OCI-LY1 (cell line): Measurements from ENCODE around the gene BEND2.
"Not testable (repeated sequence)": the region's sequence is repeated elsewhere in the genome, so short reads cannot be mapped to it uniquely, and the experiment has no call there.

Experiments used
- EZH2 ChIP-seq: fragments of 200-600 bp; sonication (generic), shearing (Covaris generic); IDR thresholded peaks from 2 replicates; pipeline ENCODE4 v1.8.0; 2017; ENCODE audit warnings: borderline replicate concordance, mixed run types, mild to moderate bottlenecking, antibody characterized with exemption, low read length, moderate library complexity, mixed read lengths
- TF ChIP-seq, protein P1 (sequence below): fragments of 200-600 bp; sonication (generic), shearing (Covaris generic); IDR thresholded peaks from 2 replicates; pipeline ENCODE4 v1.5.1; 2017; ENCODE audit warnings: mild to moderate bottlenecking, antibody characterized with exemption, low read length, moderate library complexity, mixed read lengths

DNA sequence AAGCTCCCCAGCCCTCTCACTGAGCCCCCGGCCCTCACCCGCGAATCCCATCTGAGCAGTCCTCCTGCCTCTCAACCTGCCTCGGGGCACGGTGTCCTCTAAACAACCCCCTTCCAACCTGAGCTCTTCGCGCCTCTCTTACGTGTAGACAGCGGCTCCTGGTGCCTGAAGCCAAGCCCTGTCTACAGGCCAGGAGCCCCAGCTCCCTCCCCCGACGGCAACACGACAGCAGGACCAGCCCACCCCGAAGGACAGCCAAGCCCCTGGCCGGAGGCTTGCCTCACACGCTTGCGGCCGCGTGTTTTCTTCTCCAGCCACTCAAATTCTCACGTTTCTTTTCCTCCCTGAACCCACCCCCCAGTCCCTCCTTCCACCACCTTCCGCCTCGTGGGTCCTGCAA, 9.0 kb upstream of the BEND2 start:
- TF ChIP-seq, protein P1, sequence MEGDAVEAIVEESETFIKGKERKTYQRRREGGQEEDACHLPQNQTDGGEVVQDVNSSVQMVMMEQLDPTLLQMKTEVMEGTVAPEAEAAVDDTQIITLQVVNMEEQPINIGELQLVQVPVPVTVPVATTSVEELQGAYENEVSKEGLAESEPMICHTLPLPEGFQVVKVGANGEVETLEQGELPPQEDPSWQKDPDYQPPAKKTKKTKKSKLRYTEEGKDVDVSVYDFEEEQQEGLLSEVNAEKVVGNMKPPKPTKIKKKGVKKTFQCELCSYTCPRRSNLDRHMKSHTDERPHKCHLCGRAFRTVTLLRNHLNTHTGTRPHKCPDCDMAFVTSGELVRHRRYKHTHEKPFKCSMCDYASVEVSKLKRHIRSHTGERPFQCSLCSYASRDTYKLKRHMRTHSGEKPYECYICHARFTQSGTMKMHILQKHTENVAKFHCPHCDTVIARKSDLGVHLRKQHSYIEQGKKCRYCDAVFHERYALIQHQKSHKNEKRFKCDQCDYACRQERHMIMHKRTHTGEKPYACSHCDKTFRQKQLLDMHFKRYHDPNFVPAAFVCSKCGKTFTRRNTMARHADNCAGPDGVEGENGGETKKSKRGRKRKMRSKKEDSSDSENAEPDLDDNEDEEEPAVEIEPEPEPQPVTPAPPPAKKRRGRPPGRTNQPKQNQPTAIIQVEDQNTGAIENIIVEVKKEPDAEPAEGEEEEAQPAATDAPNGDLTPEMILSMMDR = not testable (repeated sequence)
- TF ChIP-seq EZH2 = not testable (repeated sequence)
